Fibroblast of pulmonary artery (primary cell): ENCODE data around the gene TFPI.
A peak's percentile ranks its signal among the peaks of the same experiment; 100 is the strongest.
"Not testable (repeated sequence)": the region's sequence is repeated elsewhere in the genome, so short reads cannot be mapped to it uniquely, and the experiment has no call there.

Source experiments
- DNase-seq: peaks from one replicate; pipeline ENCODE4 v3.0.0-alpha.2; 2010; ENCODE audit warnings: low read depth
- H3K4me3 ChIP-seq: replicated peaks from 2 replicates; pipeline ENCODE4 v1.5.1; 2011; ENCODE audit warnings: low read depth, mild to moderate bottlenecking, control low read depth, low read length, moderate library complexity
- CTCF ChIP-seq: IDR thresholded peaks from 2 replicates; pipeline ENCODE4 v1.5.1; 2011; ENCODE audit warnings: mild to moderate bottlenecking, control low read depth, low read length, inconsistent platforms; ENCODE audit errors: missing control alignments

TFPI gene

GRCh38 chr2:187573722-187574121 is 19.5 kb upstream of the TFPI start:
- DNase-seq, result no peak
- H3K4me3 ChIP-seq, result no peak overlapping the region
- TF ChIP-seq CTCF, result no peak

GRCh38 chr2:187571996-187572395 is 17.8 kb upstream of the TFPI start:
- H3K4me3 ChIP-seq, DNase-seq: not testable (repeated sequence)

- TF ChIP-seq CTCF, result no peak
- no peak overlapping the region for H3K4me3 ChIP-seq
- DNase-seq, result no peak
Measured at GRCh38 chr2:187569571-187569970, 15.3 kb upstream of the TFPI start.

- no peak for DNase-seq
- TF ChIP-seq CTCF, result no peak
- H3K4me3 ChIP-seq, result no peak overlapping the region
Measured at GRCh38 chr2:187569042-187569441, 14.8 kb upstream of the TFPI start.

- no peak overlapping the region for H3K4me3 ChIP-seq
- peak; percentile 90 for DNase-seq
- TF ChIP-seq CTCF, result no peak
Measured at GRCh38 chr2:187567126-187567525, 12.9 kb upstream of the TFPI start.

- DNase-seq, result no peak
- H3K4me3 ChIP-seq, result no peak overlapping the region
- no peak for TF ChIP-seq CTCF
Measured at GRCh38 chr2:187566712-187567111, 12.5 kb upstream of the TFPI start.

GRCh38 chr2:187566266-187566665 is 12.0 kb upstream of the TFPI start:
- TF ChIP-seq CTCF, result no peak
- H3K4me3 ChIP-seq, result no peak overlapping the region
- no peak for DNase-seq

- not testable (repeated sequence) for DNase-seq, H3K4me3 ChIP-seq
Measured at GRCh38 chr2:187565618-187566017, 11.4 kb upstream of the TFPI start.

- H3K4me3 ChIP-seq, DNase-seq: not testable (repeated sequence)
Measured at GRCh38 chr2:187556493-187556892, 2.3 kb upstream of the TFPI start.
